GM12801 (cell line): Measurements from ENCODE around the gene USP48.

ENCODE experiments used
- CTCF ChIP-seq: IDR thresholded peaks from one replicate; pipeline ENCODE4 v1.5.1; 2011; ENCODE audit warnings: control low read depth; ENCODE audit not compliant: insufficient read length; ENCODE audit errors: extremely low read depth

Gene USP48

DNA sequence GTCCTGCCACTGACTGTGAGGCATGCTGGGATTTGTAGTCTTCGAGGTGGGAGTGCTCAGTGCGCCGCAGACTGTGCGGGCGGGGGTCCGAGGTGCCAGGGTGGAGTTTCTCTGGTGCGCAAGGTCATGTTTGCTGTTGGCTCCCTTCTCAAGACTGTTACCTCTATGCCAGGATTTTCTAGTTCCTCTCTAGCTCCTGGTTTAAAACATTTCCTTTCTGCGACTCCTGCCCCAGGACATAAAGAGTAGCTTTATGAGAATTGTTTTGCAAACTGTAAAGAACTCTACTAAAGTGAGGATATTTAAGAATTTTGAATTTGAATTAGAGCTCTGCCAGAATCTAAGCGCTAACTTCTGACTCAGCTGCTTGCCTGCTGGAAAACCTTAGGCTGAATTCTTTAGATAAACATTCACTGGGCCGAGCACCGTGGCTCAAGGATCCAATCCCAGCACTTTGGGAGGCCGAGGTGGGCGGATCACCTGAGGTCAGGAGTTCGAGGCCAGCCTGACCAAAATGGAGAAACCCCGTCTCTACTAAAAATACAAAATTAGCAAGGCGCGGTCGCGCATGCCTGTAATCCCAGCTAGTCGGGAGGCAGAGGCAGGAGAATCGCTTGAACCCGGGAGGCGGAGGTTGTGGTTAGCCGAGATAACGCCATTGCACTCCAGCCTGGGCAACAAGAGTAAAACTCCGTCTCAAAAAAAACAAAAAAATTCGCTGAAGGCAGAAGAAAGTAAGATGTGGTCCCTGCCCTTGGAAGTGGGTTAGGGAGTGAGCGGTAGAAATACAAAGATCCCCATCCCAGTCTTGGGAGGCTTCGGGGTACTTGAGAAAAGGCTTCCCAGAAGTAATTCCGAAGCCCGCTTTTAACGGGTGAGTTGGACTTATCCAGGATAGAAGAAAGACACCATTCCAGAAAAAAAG lies 992 bp upstream of the USP48 start:
- TF ChIP-seq CTCF: no peak

DNA sequence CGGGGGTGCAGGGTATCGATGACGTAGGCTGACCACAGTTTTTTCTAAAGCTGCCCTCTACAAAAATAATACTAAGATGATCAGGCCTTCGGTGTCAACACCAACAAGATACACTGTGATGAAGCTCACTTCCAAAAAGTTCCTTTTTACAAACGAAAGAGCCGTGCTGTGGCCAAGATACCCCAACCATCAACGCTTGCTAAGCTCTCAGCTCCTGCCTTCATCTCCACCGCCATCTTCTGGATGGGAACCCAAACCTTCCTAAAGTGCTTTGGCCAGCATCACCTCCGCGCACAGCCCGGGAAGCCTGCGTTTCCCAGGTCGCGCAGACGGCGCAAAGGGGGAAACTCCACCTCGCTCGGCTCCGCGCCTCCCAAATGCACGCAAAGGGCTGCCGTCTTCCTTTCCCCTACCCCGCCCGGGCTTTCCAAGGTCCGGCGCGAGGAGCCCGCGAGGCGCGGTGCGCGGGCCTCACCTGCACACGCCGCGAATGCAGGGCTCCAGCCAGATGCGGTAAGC lies 541 bp downstream of the USP48 start:
- no peak for TF ChIP-seq CTCF

DNA sequence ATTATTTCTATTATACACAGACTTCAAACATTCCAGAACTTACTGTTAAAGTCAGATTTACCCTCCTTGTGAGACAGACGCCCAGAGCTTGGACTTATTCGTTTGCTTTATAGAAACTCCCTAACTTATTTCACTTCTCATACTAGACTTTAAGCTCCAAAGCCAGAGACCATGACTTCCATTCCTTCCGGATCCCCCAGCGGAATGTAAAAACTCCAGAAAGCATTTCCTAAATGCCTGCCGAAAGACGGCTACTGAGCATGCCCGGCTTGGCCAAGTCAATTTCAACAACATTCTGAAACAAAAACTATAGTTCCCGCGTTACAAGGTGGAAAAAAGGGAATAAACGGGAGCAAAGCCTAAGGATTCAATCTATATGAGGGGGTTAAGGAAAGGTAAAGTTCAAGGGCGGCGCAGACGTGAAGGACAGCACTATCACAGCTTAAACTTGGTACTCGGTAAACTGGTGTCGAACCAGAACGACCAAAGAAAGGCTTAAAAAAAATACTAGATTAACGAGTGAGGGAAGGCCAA lies 1.1 kb downstream of the USP48 start:
- TF ChIP-seq CTCF: no peak

DNA sequence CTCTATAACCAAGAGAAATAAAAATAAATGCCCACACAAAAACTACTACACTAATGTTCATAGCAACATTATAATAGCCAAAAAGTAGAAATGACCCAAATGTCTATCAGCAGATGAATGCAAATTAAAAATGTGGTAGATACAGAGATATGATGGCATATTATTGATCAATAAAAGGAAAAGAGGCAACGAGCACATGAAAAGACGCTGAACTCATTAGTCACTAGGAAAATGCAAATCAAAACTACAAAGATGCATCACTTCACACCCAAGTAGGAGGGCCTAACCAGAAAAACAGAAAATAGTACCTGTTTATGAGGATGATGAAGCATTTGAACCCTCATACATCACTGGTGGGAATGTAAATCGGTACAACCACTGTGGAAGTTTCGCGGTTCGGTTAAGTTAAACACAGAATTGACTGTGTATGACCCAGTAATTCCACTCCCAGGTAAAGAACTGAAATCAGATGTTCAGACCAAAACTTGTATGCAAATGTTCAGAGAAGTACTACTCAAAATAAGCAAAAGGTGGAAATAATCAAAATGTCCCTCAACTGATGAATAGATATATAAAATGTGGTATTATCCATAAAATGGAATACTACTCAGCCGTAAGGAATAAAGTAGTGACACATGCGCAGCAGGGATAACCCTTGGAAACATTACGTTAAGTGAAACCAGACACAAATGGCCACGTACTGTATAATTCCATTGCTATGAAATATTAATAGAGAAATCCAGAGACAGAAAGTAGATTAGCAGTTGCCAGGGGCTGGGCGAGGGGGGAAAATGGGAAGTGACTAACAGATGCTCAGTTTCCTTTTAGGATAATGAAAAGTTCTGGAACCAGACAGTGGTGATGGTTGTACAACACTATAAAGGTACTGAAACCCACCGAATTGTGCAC lies 3.1 kb downstream of the USP48 start:
- no peak for TF ChIP-seq CTCF

DNA sequence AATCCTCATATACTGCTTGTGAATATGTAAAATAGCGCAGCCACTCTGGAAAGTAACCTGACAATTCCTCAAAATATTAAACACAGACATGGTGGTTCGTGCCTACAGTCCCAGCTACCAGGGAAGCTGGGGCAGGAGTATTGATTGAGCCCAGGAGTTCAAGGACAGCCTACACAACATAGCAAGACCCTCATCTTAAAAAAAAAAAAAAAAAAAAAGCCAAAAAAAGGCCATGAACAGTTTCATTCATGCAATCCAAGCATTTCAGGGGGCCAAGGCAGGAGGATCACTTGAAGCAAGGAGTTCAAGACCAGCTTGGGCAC lies 4.6 kb downstream of the USP48 start:
- no peak for TF ChIP-seq CTCF

- no peak for TF ChIP-seq CTCF
Observed at GRCh38 chr1:21775985-21776562, 6.9 kb downstream of the USP48 start.

GRCh38 chr1:21775550-21775914 lies 7.4 kb downstream of the USP48 start:
- TF ChIP-seq CTCF: no peak
